Testis (tissue), 2 donors: ENCODE measurements around the gene MRPS2.
"Not testable (repeated sequence)": the region's sequence is repeated elsewhere in the genome, so short reads cannot be mapped to it uniquely, and the experiment has no call there.

Experiments used
- POLR2A ChIP-seq: fragments of 450-650 bp; IDR thresholded peaks from one replicate; pipeline ENCODE4 v1.6.1; 2017; ENCODE audit warnings: antibody characterized with exemption, mild to moderate bottlenecking, moderate library complexity
- TF ChIP-seq, protein P1 (sequence below), 3 experiments: fragments of 450-650 bp in 2 of 3; fragments of 200-600 bp in 1 of 3; sonication (generic) in 1 of 3; IDR thresholded peaks; one replicate each; pipeline ENCODE4 v1.5.1; 2016 to 2019; ENCODE audit warnings: antibody characterized with exemption in 3 of 3, mild to moderate bottlenecking in 2 of 3, moderate library complexity in 1 of 3

DNA sequence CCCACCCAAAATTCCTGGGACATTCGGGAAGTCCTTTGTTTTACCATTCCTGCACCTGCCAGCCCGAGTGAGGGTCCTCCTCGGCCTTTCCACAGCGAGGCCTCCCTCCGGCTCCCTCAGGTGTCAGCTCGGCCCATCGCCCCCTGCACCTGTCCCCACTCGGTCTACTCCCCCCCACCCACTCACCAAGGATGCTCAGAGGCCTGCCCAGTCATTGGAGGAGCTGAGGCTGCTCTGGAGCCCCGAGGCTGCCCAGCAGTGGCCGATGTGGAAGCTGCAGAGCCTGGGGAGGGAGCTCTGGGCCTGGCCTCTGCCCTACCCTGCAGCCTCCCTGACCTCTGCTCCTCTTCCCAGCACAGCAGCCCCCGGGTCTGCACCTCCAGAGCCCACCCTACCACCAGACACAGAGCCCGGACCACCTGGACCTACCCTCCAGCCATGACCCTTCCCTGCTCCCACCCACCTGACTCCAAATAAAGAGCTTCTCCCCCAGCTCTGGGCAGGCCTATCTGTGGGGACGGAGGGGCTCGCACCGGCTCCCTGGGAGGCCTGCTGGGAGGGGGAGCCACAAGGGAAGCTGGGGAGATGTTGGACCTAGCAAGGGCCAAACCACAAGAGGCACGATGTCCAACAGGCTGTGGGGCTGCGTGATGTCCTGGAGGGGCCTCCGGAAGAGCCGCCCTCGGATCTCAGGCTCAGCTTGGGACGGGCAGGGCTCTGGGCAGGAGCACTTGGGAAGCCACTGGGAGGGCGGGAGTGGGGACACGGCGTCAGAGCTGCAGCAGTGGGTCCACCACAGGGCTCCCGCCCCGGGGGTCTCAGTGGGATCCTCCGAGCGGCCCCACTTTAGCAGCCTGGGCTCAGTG lies 49.2 kb downstream of the MRPS2 start:
- TF ChIP-seq, protein P1, sequence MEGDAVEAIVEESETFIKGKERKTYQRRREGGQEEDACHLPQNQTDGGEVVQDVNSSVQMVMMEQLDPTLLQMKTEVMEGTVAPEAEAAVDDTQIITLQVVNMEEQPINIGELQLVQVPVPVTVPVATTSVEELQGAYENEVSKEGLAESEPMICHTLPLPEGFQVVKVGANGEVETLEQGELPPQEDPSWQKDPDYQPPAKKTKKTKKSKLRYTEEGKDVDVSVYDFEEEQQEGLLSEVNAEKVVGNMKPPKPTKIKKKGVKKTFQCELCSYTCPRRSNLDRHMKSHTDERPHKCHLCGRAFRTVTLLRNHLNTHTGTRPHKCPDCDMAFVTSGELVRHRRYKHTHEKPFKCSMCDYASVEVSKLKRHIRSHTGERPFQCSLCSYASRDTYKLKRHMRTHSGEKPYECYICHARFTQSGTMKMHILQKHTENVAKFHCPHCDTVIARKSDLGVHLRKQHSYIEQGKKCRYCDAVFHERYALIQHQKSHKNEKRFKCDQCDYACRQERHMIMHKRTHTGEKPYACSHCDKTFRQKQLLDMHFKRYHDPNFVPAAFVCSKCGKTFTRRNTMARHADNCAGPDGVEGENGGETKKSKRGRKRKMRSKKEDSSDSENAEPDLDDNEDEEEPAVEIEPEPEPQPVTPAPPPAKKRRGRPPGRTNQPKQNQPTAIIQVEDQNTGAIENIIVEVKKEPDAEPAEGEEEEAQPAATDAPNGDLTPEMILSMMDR (IDR thresholded peaks at IDR 0.05), result not testable (repeated sequence)
- TF ChIP-seq POLR2A, result not testable (repeated sequence)
